ENCODE data around the gene NAA20.

NAA20 gene

DNA sequence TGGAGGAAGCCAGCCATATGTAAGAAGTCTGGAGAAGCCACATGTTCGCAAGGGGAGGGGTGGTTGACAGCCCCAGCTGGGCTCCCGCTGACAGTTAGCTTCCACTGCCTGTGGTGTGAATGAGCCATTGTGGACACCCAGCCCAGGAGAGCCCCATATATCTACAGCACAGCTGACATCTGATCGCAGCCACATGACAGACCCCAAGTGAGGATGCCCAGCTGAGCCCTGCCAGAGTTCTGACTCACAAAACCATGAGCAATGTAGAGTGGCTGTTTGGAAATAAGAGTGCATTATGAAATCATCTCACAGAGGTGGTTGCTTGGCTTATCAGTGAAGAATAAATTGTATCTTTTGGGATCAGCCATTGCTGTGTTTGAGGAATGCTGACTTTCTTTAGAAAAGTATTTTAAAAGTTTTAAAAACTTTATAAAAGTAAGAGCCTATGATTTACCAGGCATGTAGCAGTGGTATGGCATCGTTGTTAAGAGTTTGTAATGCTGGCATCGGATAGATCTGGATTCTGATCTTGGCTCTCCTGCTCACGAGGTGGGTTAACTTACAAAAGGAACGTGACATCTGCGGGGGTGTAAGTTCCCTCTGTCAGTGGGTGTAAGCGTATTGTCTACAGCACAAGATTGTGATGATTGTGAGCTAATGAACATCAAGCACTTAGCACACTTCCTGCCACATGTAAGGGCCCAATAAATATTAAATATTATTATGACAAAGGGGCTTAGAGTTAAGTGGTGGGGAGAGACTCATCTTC lies 59.3 kb downstream of the NAA20 start:
- DNase-seq (ENCODE audit: low read depth, low spot score): no peak
- H3K9ac ChIP-seq (ENCODE audit: insufficient read length, low read depth): no peak overlapping the region
- H3K9me3 ChIP-seq (ENCODE audit: insufficient read depth, low read length): no peaks in the 10 kb centered on the region

DNA sequence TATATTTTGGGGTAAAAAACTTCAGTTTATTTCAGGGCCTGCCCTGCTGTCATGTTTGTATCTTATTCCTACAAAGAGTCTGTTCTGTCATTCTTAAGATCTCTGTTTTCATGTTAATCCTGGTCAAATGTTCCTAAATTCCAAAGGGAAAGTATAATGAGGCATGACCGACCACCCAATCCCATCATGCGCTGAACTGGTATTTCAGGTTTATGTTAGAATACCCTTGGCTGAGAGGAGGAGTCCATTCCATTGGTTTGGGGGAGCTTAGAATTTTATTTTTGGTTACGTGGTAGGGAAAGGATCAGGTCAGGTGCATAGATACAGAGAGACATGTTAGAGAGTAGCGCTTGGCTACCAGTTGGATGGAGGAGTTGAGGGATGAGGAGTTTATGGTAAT lies 60.9 kb downstream of the NAA20 start:
- Histone ChIP-seq H3K4me3 (ENCODE audit: insufficient read length, low read depth) (no peak overlapping the region), H3K4me1 (ENCODE audit: insufficient read depth, insufficient read length) (no peaks in the 10 kb centered on the region), H3K9ac (ENCODE audit: insufficient read length, low read depth) (no peak overlapping the region), H3K27me3 (ENCODE audit: insufficient read depth, insufficient read length) (no peaks in the 10 kb centered on the region), H3K36me3 (ENCODE audit: insufficient read depth, insufficient read length, low read length) (no peaks in the 10 kb centered on the region), H3K9me3 (ENCODE audit: insufficient read depth, low read length) (no peaks in the 10 kb centered on the region)
- no peak for DNase-seq (ENCODE audit: low read depth, low spot score)
- no peak for TF ChIP-seq SUZ12 (IDR thresholded peaks at IDR 0.05; ENCODE audit: extremely low read depth, insufficient read depth, insufficient read length)
- no peak for TF ChIP-seq YY1 (IDR thresholded peaks at IDR 0.05; ENCODE audit: insufficient read depth, insufficient read length)
- TF ChIP-seq ZNF274 (IDR thresholded peaks at IDR 0.05; ENCODE audit: low read depth, low read length): no peak

More for the DNA sequence above, 59.3 kb downstream of the NAA20 start:
- H3K4me1 ChIP-seq (ENCODE audit: insufficient read depth, insufficient read length): no peaks in the 10 kb centered on the region
- TF ChIP-seq SUZ12 (IDR thresholded peaks at IDR 0.05; ENCODE audit: extremely low read depth, insufficient read depth, insufficient read length) (no peak), YY1 (IDR thresholded peaks at IDR 0.05; ENCODE audit: insufficient read depth, insufficient read length) (no peak), ZNF274 (IDR thresholded peaks at IDR 0.05; ENCODE audit: low read depth, low read length) (no peak)
- no peak overlapping the region for H3K4me3 ChIP-seq (ENCODE audit: insufficient read length, low read depth)
- no peaks in the 10 kb centered on the region for H3K36me3 ChIP-seq (ENCODE audit: insufficient read depth, insufficient read length, low read length)
- no peaks in the 10 kb centered on the region for H3K27me3 ChIP-seq (ENCODE audit: insufficient read depth, insufficient read length)

DNA sequence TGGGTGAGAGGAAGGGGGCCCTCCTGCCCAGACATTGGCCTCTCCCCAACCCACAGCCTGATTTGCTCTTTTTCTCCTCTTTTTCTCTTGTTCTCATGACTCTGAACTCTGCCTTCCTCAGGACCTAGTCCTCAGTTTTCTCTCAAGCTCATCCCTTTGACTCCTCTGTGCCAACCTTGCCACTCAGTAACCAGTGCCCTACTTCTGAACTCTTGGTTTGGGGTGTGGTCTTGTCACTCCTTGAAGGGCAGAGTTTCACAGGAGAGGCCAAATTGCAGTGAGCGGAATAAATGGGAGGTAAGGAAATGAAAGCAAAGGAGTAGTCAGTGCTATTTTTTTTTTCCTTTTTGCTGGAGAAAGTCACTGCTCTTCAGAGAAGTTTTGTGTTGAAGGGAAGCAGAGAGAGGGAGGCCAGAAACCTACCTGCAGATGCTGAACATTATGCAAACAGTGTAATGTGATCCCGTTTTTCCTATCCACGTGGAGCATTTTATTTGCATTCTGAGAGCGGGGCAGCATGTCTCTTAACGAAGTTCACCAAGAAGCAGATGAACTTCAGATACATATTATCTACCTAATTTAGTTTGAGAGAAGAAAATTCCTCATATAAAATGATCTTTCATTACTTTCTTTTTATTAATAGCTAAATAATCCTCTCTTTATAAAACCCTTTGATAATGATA lies 62.1 kb downstream of the NAA20 start:
- no peak for DNase-seq (ENCODE audit: low read depth, low spot score)
- no peaks in the 10 kb centered on the region for H3K9me3 ChIP-seq (ENCODE audit: insufficient read depth, low read length)

More for the DNA sequence above, 62.1 kb downstream of the NAA20 start:
- Histone ChIP-seq H3K4me3 (ENCODE audit: insufficient read length, low read depth) (no peak overlapping the region), H3K36me3 (ENCODE audit: insufficient read depth, insufficient read length, low read length) (no peaks in the 10 kb centered on the region), H3K27me3 (ENCODE audit: insufficient read depth, insufficient read length) (no peaks in the 10 kb centered on the region), H3K4me1 (ENCODE audit: insufficient read depth, insufficient read length) (no peaks in the 10 kb centered on the region), H3K9ac (ENCODE audit: insufficient read length, low read depth) (no peak overlapping the region)
- no peak for TF ChIP-seq ZNF274 (IDR thresholded peaks at IDR 0.05; ENCODE audit: low read depth, low read length)
- no peak for TF ChIP-seq SUZ12 (IDR thresholded peaks at IDR 0.05; ENCODE audit: extremely low read depth, insufficient read depth, insufficient read length)
- TF ChIP-seq YY1 (IDR thresholded peaks at IDR 0.05; ENCODE audit: insufficient read depth, insufficient read length): no peak
